MM.1S (cell line): ENCODE measurements around the gene PI4K2A.

Experiments
- CTCF ChIP-seq: fragments of 300-600 bp; sonication (generic); IDR thresholded peaks from 2 replicates; pipeline ENCODE4 v1.5.1; 2016; ENCODE audit warnings: antibody characterized with exemption, low read length, mixed read lengths
- EZH2 ChIP-seq: fragments of 300-600 bp; sonication (generic); optimal IDR thresholded peaks from 2 replicates; pipeline ENCODE3; 2017; ENCODE audit warnings: low read depth, mild to moderate bottlenecking, antibody characterized with exemption, low read length, mixed read lengths

- TF ChIP-seq CTCF (no peak), EZH2 (no peak)
Measured at GRCh38 chr10:97705006-97705670, 64.7 kb downstream of the PI4K2A start.
